AG04449 (cell line): ENCODE data around the gene NPHS2.

Source experiments
- CTCF ChIA-PET: fragments of 350-600 bp; formaldehyde crosslinking; extraction: SDS; loops from one replicate; lab custom pipeline; 2021; ENCODE audit warnings: antibody characterized with exemption; lab: Yijun Ruan, JAX
- POLR2A ChIA-PET: fragments of 400-600, 350-600 bp; formaldehyde crosslinking; extraction: SDS; loops from one replicate; lab custom pipeline; 2020; ENCODE audit warnings: antibody characterized with exemption, inconsistent platforms; lab: Yijun Ruan, JAX
- DNase-seq: peaks from one replicate; pipeline ENCODE4 v3.0.0-alpha.2; 2010; ENCODE audit warnings: low read depth, low spot score
- H3K4me3 ChIP-seq: 2 replicates; pipeline ENCODE4 v1.5.1; 2011; ENCODE audit warnings: low read depth, mild to moderate bottlenecking, control low read depth, low read length
- TF ChIP-seq, protein P1 (sequence below): IDR thresholded peaks from one replicate; pipeline ENCODE4 v1.5.1; 2011; ENCODE audit warnings: mild to moderate bottlenecking, moderate library complexity, low read length, control low read depth, inconsistent platforms; ENCODE audit not compliant: insufficient read depth; ENCODE audit errors: missing control alignments

NPHS2 gene

DNA sequence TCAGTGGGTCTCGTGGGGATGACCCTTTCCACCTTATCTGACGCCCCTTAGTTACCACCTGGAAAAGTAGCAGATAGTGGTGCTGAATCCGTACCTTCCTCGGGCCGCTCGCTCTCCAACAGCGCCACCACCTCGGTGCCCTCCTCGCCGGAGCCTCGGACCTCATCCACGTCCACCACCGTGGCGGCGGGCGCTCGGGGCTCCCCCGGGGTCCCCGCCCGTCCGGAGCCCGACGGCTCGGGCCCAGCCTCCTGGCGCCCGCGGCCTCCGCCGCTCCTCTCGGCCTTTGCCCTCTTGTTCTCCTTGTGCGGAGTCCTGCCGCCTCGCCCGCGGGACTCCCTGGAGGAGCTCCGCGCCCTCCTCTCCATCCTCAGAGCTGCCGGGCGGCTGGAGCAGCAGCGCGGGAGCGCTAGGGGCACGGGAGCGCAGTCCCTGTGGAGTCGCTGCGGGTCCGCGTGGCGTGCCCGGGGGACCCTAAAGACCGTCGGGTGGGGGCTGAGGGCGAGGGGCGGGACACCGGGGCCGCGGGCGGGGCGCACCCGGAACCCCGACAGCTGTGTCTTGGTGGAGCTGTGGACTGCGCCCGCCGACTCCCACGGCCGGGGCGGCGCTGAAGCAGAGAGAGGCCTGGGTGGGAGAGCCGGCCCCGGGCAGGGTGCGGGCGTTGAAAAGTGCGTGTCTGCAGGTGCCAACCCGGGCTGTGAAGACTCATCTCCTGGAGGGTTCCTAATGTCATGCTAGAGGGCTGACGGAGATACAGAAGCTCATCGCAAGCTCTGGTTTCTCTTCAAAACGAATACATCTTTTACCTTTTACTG, at the start of gene NPHS2:
NPHS2 (minus strand) TSS at position 452 of the 818 bp plus-strand sequence; CDS start at position 368, 84 bp downstream.
- TF ChIP-seq, protein P1, sequence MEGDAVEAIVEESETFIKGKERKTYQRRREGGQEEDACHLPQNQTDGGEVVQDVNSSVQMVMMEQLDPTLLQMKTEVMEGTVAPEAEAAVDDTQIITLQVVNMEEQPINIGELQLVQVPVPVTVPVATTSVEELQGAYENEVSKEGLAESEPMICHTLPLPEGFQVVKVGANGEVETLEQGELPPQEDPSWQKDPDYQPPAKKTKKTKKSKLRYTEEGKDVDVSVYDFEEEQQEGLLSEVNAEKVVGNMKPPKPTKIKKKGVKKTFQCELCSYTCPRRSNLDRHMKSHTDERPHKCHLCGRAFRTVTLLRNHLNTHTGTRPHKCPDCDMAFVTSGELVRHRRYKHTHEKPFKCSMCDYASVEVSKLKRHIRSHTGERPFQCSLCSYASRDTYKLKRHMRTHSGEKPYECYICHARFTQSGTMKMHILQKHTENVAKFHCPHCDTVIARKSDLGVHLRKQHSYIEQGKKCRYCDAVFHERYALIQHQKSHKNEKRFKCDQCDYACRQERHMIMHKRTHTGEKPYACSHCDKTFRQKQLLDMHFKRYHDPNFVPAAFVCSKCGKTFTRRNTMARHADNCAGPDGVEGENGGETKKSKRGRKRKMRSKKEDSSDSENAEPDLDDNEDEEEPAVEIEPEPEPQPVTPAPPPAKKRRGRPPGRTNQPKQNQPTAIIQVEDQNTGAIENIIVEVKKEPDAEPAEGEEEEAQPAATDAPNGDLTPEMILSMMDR: no peak
- H3K4me3 ChIP-seq: no peak within 1 kb of the TSS
- POLR2A ChIA-PET: no interaction called here
- CTCF ChIA-PET: no interaction called here
- no peak for DNase-seq

DNA sequence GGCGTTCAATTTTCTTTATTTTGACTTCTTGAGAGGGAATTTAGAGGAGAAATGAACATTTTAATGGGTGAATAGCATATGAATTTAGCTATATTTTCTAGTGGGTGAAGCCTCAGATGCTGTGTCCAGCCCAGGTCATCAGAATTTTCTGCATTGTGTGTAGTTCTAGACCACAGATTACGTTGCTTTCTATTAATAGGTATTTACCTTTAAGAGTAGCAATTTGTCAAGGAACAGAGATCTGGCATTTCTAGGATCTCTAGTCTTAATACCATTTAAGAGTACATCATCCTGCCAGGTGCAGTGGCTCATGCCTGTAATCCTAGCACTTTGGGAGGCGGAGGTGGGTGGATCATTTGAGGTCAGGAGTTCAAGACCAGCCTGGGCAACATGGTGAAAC, 36.6 kb upstream of the NPHS2 start:
- POLR2A ChIA-PET: no interaction called here
- CTCF ChIA-PET: no interaction called here

DNA sequence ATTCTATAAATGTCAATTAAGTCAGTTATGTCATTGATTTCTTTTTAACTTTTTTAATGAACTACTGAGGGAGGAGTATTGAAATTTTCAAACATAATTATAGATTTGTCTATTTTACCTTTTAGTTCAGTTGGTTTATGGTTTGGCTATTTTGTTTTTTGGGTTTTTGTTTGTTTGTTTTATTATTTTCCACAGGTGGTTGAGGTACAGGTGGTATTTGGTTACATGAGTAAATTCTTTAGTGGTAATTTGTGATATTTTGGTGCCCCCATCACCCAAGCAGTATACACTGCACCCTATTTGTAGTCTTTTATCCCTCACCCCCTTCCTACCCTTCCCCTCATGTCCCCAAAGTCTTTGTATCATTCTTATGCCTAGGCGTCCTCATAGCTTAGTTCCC, 25.3 kb upstream of the NPHS2 start:
- CTCF ChIA-PET: no interaction called here
- TF ChIP-seq, protein P1: no peak
- H3K4me3 ChIP-seq: no peak overlapping the region
- DNase-seq: no peak
- POLR2A ChIA-PET: no interaction called here

More for the DNA sequence above, 36.6 kb upstream of the NPHS2 start:
- DNase-seq: no peak
- H3K4me3 ChIP-seq: no peak overlapping the region
- TF ChIP-seq, protein P1: no peak

DNA sequence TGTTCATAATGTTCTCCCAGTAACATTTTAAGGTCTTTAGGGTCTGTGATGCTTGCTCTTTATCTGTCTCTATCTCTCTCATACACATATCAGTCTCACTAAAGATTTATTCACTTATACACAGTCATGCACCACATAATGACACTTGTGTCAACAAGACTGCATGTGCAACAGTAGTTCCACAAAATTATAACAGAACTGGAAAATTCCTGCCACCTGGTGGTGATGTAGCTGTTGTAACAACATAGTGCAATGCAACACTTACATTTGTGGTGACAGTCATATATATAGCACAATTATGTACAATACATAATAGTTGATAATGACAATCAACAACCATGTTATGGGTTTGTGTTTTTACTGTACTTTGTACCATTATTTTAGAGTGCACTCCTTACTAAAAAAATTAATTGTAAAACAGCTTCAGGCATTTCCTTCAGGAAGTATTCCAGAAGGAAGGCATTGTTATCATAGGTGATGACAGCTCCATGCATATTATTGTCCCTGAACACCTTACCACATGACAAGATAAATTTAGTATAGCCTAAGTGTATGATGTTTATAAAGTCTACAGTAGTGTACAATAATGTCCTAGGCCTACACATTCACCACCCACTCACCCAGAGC, 24.0 kb upstream of the NPHS2 start:
- CTCF ChIA-PET: interaction anchor here (2.0 kb wide), 1 partner anchor 348 kb away, joined by 12 read pairs; no protein-coding TSS in a partner anchor
- TF ChIP-seq, protein P1: peak; percentile 23
- no peak overlapping the region for H3K4me3 ChIP-seq
- DNase-seq: no peak
- POLR2A ChIA-PET: no interaction called here

DNA sequence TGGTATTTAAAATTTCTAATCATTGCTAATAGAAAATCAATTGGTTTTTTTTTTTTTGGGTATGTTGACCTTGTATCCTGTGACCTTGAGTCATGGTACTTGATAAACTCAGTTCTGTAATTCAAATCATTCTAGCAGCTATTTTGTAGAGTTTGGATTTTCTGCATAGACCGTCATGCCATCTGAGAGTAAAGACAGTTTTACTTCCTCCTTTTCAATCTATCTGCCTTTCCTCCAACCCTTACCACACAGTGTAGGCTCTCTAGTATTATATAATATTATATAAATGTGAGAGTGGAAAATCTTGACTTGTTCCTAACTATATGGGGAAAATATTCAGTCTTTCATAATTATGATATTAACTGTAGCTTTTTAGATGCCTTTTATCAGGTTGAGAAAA, 22.9 kb upstream of the NPHS2 start:
- TF ChIP-seq, protein P1: no peak
- DNase-seq: no peak
- no peak overlapping the region for H3K4me3 ChIP-seq
- POLR2A ChIA-PET: no interaction called here
- CTCF ChIA-PET: interaction anchor here (2.0 kb wide), 1 partner anchor 347 kb away, joined by 12 read pairs; no protein-coding TSS in a partner anchor
